ENCODE measurements around the gene AKT2. TPM values are rescaled to one million over a fixed set of nuclear protein-coding genes. Genes with fewer than 3 reads are reported as not detected.
"Not testable (repeated sequence)": the region's sequence is repeated elsewhere in the genome, so short reads cannot be mapped to it uniquely, and the experiment has no call there.

AKT2 gene
- total RNA-seq, 2 experiments from 2014 or later: 152 to 159 TPM

DNA sequence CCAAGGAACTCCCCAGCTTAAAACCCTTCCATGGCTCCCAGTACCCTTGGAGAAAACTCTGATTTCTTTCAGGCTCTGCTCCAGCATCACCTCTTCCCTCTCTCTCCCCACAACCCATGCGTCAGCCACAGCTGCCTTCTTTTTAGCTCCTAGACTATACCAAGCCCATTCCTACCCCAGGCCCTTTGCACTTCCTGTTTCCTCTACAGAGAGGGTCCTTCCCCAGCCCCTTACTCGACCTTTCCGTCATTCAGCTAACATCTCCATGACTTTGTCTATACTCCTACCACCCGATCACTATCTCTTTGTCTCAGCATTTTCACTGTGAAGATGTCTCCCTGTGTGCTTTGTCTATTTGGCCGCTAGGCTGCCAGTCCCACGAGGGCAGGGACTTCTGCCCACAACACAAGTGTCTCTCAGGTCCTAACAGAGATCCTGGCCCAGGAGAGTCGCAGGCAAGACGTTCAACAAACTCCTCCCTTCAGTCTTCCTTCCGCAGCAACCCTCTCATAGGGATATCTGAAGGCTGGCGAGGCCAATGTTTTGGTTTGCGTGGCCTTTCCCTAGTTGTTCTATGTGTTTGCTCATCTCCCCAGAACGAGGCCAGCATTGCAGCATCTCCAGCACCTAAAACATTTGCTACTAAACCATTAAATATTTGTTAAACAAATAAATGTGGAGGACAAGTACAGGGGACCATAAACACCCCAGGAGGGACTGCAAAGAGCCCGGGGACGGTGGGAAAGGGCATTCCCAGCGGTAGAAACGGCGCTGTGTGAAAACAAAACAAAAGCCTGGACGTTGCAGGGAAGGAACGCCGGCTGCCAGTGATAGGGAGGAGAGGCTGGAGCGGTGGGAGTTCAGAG is 59.5 kb downstream of the AKT2 start:
- no peaks in the 10 kb centered on the region for H3K36me3 Mint-ChIP-seq (ENCODE audit: low read depth)
- CTCF ChIA-PET: interaction anchor here (1.0 kb wide), 1 partner anchor 84 kb away, joined by 3 read pairs; no protein-coding TSS in a partner anchor
- H3K9me3 Mint-ChIP-seq: no peaks in the 10 kb centered on the region
- H3K27ac Mint-ChIP-seq: no peak overlapping the region
- peaks cover 36% of the 10 kb centered on the region for H3K4me1 Mint-ChIP-seq (ENCODE audit: low read depth)
- DNase-seq: no peak
- peaks cover 49% of the 10 kb centered on the region for H3K27me3 Mint-ChIP-seq (ENCODE audit: low read depth)
- intact Hi-C loops (cut with micrococcal nuclease): loop anchor here (5.0 kb wide), 2 partner anchors 57 to 228 kb away; partner anchors contain the start of gene ZNF546
- H3K4me3 Mint-ChIP-seq: peak overlapping the region; percentile 23

GRCh38 chr19:40224342-40225150 is 60.6 kb downstream of the AKT2 start:
- no peaks in the 10 kb centered on the region for H3K36me3 Mint-ChIP-seq (ENCODE audit: low read depth)
- no peak overlapping the region for H3K27ac Mint-ChIP-seq
- intact Hi-C loops (cut with micrococcal nuclease): loop anchor here (5.0 kb wide), 2 partner anchors 58 to 227 kb away; partner anchors contain the start of gene ZNF546
- CTCF ChIA-PET: interaction anchor here (1.0 kb wide), 1 partner anchor 83 kb away, joined by 3 read pairs; no protein-coding TSS in a partner anchor
- no peak overlapping the region for H3K4me3 Mint-ChIP-seq
- H3K27me3 Mint-ChIP-seq (ENCODE audit: low read depth): peaks cover 58% of the 10 kb centered on the region
- no peaks in the 10 kb centered on the region for H3K9me3 Mint-ChIP-seq
- no peak for DNase-seq
- peaks cover 30% of the 10 kb centered on the region for H3K4me1 Mint-ChIP-seq (ENCODE audit: low read depth)

DNA sequence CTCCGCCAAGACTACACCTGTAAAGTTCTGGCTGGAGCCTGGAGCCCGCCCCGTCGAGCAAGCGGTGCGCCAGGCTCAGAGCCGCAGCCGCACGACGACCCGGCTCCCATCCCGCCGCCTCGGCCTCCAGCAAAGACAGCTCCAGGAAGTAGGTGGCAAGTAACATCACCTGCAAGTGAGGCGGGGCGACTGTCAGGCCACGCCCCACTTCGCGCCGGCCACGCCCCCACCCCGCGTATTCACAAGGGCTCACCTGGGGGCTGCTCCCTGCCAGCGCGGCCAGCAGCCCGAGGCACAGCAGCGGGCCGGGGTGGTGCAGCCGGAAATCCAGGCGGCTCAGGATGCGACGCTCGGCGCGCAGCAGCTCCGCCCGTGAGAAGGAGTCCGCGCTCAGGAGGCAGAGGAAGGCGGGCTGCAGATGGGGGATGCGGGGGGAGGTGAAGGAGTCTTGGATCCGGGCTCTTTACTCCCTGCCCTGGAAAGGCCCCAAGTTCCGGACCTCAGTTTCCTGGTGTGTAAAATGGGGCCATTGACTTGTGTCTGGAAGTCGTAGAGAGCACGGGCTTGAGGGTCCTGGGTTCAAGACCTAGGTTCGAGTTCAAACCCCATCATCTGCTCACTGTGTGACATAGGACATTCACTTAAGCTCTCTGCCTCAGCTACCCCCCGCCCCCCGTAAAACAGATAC is 61.9 kb downstream of the AKT2 start:
- no peaks in the 10 kb centered on the region for H3K36me3 Mint-ChIP-seq (ENCODE audit: low read depth)
- peaks cover 69% of the 10 kb centered on the region for H3K27me3 Mint-ChIP-seq (ENCODE audit: low read depth)
- no peaks in the 10 kb centered on the region for H3K9me3 Mint-ChIP-seq
- H3K4me3 Mint-ChIP-seq: no peak overlapping the region
- DNase-seq: peak; percentile 40
- CTCF ChIA-PET: interaction anchor here (1.2 to 1.7 kb wide), 2 partner anchors 58 to 84 kb away, joined by 4 to 5 read pairs; no protein-coding TSS in a partner anchor
- no peak overlapping the region for H3K27ac Mint-ChIP-seq
- peaks cover 23% of the 10 kb centered on the region for H3K4me1 Mint-ChIP-seq (ENCODE audit: low read depth)
- intact Hi-C loops (cut with micrococcal nuclease): loop anchor here (2.0 kb wide), 1 partner anchor 32 kb away; the partner anchor contains the start of gene MAP3K10

DNA sequence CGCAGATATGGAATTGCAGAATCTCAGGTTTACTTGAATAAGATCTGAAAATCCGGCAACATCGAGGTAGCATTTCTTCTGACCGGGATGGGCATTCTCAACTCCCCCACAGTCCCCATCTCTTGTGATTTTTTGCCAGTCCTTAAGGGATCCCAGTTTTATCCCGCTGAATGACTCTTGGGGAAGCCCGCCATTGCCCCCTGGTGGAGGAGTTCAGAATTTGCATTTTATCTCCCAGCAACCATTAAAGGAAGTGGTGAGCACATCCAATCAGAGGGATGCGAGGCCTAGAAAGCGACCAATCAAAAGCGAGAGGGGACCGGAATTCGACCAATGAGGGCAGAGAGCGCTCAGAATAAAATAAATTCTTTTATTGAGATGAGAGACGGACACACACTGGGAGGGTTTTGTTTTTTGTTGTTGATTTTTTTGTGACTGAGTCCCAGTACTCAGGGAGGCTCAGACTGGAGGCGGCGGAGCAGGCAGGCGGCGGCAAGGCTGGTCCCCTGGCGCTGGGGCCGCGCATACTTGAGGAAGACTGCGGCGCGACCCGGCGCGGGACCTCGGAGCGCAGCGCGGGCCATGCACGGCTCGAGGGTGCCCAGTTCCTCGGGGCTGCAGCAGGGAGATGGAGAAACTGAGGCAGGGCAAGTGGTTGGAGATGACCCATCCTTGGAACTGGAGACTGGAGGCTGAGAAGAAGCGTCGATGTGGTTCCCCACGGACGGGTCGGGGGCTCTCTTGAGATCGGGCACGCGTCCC is 63.1 kb downstream of the AKT2 start:
- intact Hi-C loops (cut with micrococcal nuclease): loop anchor here (1.0 to 2.0 kb wide), 2 partner anchors 31 to 83 kb away; partner anchors contain the start of gene MAP3K10
- peaks cover 68% of the 10 kb centered on the region for H3K27me3 Mint-ChIP-seq (ENCODE audit: low read depth)
- H3K27ac Mint-ChIP-seq: no peak overlapping the region
- peak; percentile 86 for DNase-seq
- H3K4me1 Mint-ChIP-seq (ENCODE audit: low read depth): peaks cover 22% of the 10 kb centered on the region
- H3K9me3 Mint-ChIP-seq: no peaks in the 10 kb centered on the region
- H3K36me3 Mint-ChIP-seq (ENCODE audit: low read depth): no peaks in the 10 kb centered on the region
- CTCF ChIA-PET: interaction anchor here (1.1 to 5.9 kb wide), 4 partner anchors 57 to 85 kb away, joined by 3 to 39 read pairs (median 6); no protein-coding TSS in a partner anchor
- no peak overlapping the region for H3K4me3 Mint-ChIP-seq

DNA sequence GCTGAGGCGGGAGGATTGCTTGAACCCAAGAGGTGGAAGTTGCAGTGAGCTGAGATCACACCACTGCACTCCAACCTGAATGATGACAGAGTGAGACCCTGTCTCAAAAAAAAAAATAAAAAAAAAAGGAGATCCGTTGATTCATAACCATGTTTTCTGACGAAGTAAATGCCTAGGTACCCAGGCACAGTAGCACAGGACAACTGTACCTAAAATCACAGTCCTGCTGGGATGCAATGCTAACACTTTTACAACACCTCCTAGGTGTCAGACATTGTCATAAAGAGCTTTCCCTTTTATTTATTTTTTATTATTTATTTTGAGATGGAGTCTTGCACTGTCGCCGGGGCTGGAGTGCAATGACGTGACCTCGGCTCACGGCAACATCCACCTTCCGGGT is 64.5 kb downstream of the AKT2 start:
- Mint-ChIP-seq H3K27me3 (ENCODE audit: low read depth) (peaks cover 72% of the 10 kb centered on the region), H3K4me1 (ENCODE audit: low read depth) (peaks cover 19% of the 10 kb centered on the region), H3K27ac (no peak overlapping the region), H3K36me3 (ENCODE audit: low read depth) (no peaks in the 10 kb centered on the region), H3K9me3 (no peaks in the 10 kb centered on the region), H3K4me3 (no peak overlapping the region)
- intact Hi-C loops (cut with micrococcal nuclease): no loop called here
- CTCF ChIA-PET: interaction anchor here (0.7 to 5.9 kb wide), 9 partner anchors 11 to 586 kb away, joined by 3 to 39 read pairs (median 3); no protein-coding TSS in a partner anchor
- DNase-seq: no peak

- CTCF ChIA-PET: interaction anchor here (0.9 to 5.9 kb wide), 4 partner anchors 12 to 80 kb away, joined by 3 to 39 read pairs (median 6); no protein-coding TSS in a partner anchor
- no peak for DNase-seq
Observed at GRCh38 chr19:40219721-40220276, 65.3 kb downstream of the AKT2 start.

DNA sequence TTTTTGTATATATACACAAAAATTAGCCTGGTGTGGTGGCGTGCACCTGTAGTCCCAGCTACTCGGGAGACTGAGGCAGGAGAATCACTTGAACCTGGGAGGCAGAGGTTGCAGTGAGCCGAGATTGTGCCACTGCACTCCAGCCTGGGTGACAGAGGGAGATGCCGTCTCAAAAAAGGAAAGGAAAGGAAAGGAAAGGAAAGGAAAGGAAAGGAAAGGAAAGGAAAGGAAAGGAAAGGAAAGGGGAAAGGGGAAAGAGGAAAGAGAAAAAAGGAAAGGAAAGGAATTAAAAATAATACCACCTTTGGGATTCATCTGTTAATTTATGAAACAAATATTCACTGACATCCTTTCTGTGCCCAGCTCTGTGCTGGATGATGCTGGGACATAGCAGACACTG is 66.1 kb downstream of the AKT2 start:
- peaks cover 16% of the 10 kb centered on the region for H3K4me1 Mint-ChIP-seq (ENCODE audit: low read depth)
- H3K9me3 Mint-ChIP-seq; H3K36me3 Mint-ChIP-seq (ENCODE audit: low read depth); DNase-seq; H3K27ac Mint-ChIP-seq; intact Hi-C loops (cut with micrococcal nuclease); H3K4me3 Mint-ChIP-seq: not testable (repeated sequence)
- peaks cover 56% of the 10 kb centered on the region for H3K27me3 Mint-ChIP-seq (ENCODE audit: low read depth)
- CTCF ChIA-PET: interaction anchor here (1.4 to 5.9 kb wide), 3 partner anchors 54 to 91 kb away, joined by 4 to 39 read pairs (median 8); no protein-coding TSS in a partner anchor

More at GRCh38 chr19:40219721-40220276, 65.3 kb downstream of the AKT2 start:
- no peak overlapping the region for H3K27ac Mint-ChIP-seq
- no peak overlapping the region for H3K4me3 Mint-ChIP-seq
- H3K36me3 Mint-ChIP-seq (ENCODE audit: low read depth): no peaks in the 10 kb centered on the region
- no peaks in the 10 kb centered on the region for H3K9me3 Mint-ChIP-seq
- peaks cover 64% of the 10 kb centered on the region for H3K27me3 Mint-ChIP-seq (ENCODE audit: low read depth)
- H3K4me1 Mint-ChIP-seq (ENCODE audit: low read depth): peaks cover 16% of the 10 kb centered on the region
- intact Hi-C loops (cut with micrococcal nuclease): no loop called here

DNA sequence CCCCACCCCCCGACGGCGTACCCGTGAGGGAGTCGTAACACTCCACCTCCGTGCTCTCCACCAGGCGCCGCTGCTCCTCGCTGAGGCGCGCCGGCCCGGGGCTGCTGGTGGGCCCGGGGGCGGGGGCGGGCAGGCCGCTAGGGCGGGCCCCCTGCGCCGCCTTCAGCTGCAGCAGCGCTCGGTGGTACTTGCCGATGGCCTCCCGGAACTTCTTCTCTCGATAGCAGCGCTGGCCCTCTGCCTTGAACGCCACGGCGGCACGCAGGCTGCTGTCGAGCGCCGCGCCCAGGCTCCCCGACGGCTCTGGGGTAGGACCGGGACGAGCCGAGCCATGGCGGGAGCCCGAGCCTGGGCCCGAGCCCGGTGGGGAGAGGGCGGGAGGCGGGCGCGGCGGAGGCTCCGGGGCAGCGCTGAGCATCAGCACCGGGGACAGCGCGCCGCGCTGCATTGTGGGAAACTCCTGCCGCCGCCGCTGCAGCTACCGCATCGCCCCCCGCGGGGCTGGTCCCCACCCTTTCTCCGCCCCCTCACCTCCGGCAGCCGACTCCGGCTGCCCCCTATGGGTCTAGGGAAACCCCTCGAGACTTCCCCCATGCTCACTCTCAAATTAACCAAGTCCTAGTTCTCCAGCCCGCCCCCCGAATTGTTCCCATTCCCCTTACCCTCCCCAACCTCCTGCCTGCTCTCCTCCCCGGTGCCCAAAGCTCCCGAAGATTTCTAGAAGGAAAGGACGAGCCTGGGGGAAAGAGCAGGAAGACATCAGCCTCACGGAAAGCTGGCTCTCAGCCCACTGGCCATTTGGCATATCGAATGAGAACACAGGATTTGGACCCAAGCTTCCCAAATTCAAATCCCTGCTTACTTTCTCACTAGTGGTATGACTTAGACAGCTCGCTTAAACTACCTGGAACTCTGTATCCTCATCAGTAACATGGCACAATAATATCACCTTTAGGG is 66.9 kb downstream of the AKT2 start, which contains the start of gene TTC9B:
Gene TTC9B (minus strand): TSS at position 451 of the 957 bp plus-strand sequence. CDS start 3 bp downstream, at position 448.
- no peaks in the 10 kb centered on the region for H3K9me3 Mint-ChIP-seq
- no peaks in the 10 kb centered on the region for H3K36me3 Mint-ChIP-seq (ENCODE audit: low read depth)
- H3K27ac Mint-ChIP-seq: no peak within 1 kb of the TSS
- peaks cover 16% of the 10 kb centered on the region for H3K4me1 Mint-ChIP-seq (ENCODE audit: low read depth)
- H3K27me3 Mint-ChIP-seq (ENCODE audit: low read depth): peaks cover 50% of the 10 kb centered on the region
- peak; percentile 57 for DNase-seq
- CTCF ChIA-PET: interaction anchor here (1.1 to 5.9 kb wide), 4 partner anchors 9 to 296 kb away, joined by 3 to 39 read pairs (median 4); no protein-coding TSS in a partner anchor
- H3K4me3 Mint-ChIP-seq: no peak within 1 kb of the TSS
- intact Hi-C loops (cut with micrococcal nuclease): no loop called here

DNA sequence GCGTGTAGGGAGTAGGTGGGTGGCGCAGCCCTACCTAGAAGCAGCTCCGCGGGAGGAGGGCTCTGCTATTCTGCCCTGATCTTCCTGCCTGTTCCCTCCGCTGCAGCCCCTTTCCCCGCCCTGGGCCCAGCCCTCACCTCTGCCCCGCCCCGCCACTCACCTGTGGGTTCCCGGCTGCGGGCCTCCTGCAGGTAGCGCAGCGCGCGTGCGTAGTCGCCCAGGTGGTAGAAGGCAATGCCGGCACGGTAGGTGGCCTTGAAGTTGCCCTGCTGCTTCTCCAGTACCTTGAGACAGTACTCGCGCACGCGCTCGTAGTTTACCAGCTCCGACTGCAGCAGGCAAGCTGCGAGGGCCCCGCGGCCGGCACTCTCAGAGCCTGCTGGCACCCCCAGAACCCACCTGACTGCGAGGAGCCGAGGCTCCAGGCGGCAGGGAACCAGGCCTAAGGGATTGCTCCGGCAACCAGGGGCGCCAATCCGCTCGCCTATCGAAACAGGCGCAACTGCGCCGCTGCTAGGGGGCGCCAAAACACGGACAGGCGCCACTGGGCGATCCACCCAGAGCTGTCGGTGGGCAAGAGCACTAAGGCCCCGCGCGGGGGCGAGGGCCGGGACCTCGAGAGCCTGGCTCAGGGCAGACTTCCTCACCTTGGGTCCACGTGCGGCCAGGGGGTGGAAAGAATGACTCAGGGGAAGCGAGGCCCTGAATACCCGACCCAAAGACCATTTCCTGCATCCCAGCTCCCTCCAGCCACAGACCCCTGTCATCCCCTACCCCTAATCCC is 67.9 kb downstream of the AKT2 start:
- no peaks in the 10 kb centered on the region for H3K36me3 Mint-ChIP-seq (ENCODE audit: low read depth)
- intact Hi-C loops (cut with micrococcal nuclease): no loop called here
- H3K4me1 Mint-ChIP-seq (ENCODE audit: low read depth): peaks cover 14% of the 10 kb centered on the region
- CTCF ChIA-PET: interaction anchor here (1.1 to 5.9 kb wide), 5 partner anchors 10 to 295 kb away, joined by 3 to 39 read pairs (median 3); no protein-coding TSS in a partner anchor
- H3K27ac Mint-ChIP-seq: no peak overlapping the region
- DNase-seq: no peak
- peaks cover 50% of the 10 kb centered on the region for H3K27me3 Mint-ChIP-seq (ENCODE audit: low read depth)
- H3K4me3 Mint-ChIP-seq: no peak overlapping the region
- H3K9me3 Mint-ChIP-seq: no peaks in the 10 kb centered on the region
